GM18505 (cell line): ENCODE measurements around the gene CBLN3.
"Not testable (repeated sequence)": the region's sequence is repeated elsewhere in the genome, so short reads cannot be mapped to it uniquely, and the experiment has no call there.

Experiments
- ATAC-seq: cut with Tn5 transposase; IDR thresholded peaks from one replicate; pipeline ENCODE4 v1.9.1; 2021; ENCODE audit not compliant: unreplicated experiment
- POLR2A ChIP-seq: IDR thresholded peaks from 4 replicates; pipeline ENCODE4 v1.6.1; 2011; ENCODE audit warnings: borderline replicate concordance; ENCODE audit not compliant: insufficient read depth, insufficient read length; ENCODE audit errors: extremely low read depth

The CBLN3 gene

GRCh38 chr14:24429395-24430142 is at the start of gene CBLN3, which contains the start of gene KHNYN:
Gene CBLN3 (minus strand): TSS chr14:24429668. CDS start chr14:24429054, 614 bp downstream.
Gene KHNYN (plus strand): TSS chr14:24429954. CDS start chr14:24430731, 777 bp downstream.
- peak; percentile 98 for TF ChIP-seq POLR2A
- peak; percentile 86 for ATAC-seq

GRCh38 chr14:24475261-24475660 is 45.8 kb upstream of the CBLN3 start:
- no peak for TF ChIP-seq POLR2A
- no peak for ATAC-seq

GRCh38 chr14:24473211-24473610 is 43.7 kb upstream of the CBLN3 start:
- no peak for TF ChIP-seq POLR2A
- ATAC-seq = no peak

- not testable (repeated sequence) for ATAC-seq
Measured at GRCh38 chr14:24470450-24470849, 41.0 kb upstream of the CBLN3 start.

- no peak for TF ChIP-seq POLR2A
- ATAC-seq = no peak
Measured at GRCh38 chr14:24465805-24466204, 36.3 kb upstream of the CBLN3 start.

GRCh38 chr14:24465368-24465767 is 35.9 kb upstream of the CBLN3 start:
- TF ChIP-seq POLR2A = no peak
- ATAC-seq = no peak

GRCh38 chr14:24463884-24464785 is 34.7 kb upstream of the CBLN3 start:
- no peak for TF ChIP-seq POLR2A
- no peak for ATAC-seq

- no peak for TF ChIP-seq POLR2A
- no peak for ATAC-seq
Measured at GRCh38 chr14:24463017-24463883, 33.8 kb upstream of the CBLN3 start.

GRCh38 chr14:24461336-24461735 is 31.9 kb upstream of the CBLN3 start:
- ATAC-seq = no peak
- no peak for TF ChIP-seq POLR2A

GRCh38 chr14:24459331-24459730 is 29.9 kb upstream of the CBLN3 start:
- no peak for ATAC-seq

GRCh38 chr14:24458736-24459135 is 29.3 kb upstream of the CBLN3 start:
- no peak for TF ChIP-seq POLR2A
- ATAC-seq = no peak

More at GRCh38 chr14:24459331-24459730, 29.9 kb upstream of the CBLN3 start:
- TF ChIP-seq POLR2A = no peak

GRCh38 chr14:24456980-24457379 is 27.5 kb upstream of the CBLN3 start:
- no peak for ATAC-seq
- TF ChIP-seq POLR2A = no peak

GRCh38 chr14:24450828-24451227 is 21.4 kb upstream of the CBLN3 start:
- ATAC-seq = not testable (repeated sequence)
